A549 treated with dexamethasone at 1 μM for 4 hours (cell line): Measurements from ENCODE around the gene APOA5. TPM values are rescaled to one million over a fixed set of nuclear protein-coding genes. Genes with fewer than 3 reads are reported as not detected.

Source experiments
- total RNA-seq: library from RNA; stranded (reverse); fragments of 200-300 nt; extraction: Qiagen RNA extraction; gene quantifications from 5 replicates; pipeline ENCODE4 v1.2.3, GENCODE V29; 2022

Gene APOA5
- total RNA-seq, result 0.05 TPM in 1 of 5 replicates, not detected in the others

DNA sequence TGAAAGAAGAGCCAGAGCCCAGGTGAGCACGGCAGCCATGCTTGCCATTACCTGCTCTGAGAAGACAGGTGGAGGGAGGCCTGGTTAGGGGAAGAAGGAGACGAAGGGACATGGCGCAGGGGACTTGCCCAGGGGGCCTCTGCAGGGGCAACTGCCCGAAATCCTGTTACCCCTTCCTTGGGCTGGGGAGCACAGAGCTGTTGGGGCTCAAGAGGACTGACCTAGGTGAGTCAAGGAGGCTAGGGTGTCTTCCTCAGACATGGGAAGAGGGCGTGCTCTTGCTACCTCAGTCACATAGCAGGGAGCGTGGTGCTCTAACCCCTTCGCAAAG, at the start of gene APOA5:
Gene APOA5, minus strand, starts transcription at position 67 of the 331 bp plus-strand sequence. Its CDS starts 19 bp downstream, at position 48.

DNA sequence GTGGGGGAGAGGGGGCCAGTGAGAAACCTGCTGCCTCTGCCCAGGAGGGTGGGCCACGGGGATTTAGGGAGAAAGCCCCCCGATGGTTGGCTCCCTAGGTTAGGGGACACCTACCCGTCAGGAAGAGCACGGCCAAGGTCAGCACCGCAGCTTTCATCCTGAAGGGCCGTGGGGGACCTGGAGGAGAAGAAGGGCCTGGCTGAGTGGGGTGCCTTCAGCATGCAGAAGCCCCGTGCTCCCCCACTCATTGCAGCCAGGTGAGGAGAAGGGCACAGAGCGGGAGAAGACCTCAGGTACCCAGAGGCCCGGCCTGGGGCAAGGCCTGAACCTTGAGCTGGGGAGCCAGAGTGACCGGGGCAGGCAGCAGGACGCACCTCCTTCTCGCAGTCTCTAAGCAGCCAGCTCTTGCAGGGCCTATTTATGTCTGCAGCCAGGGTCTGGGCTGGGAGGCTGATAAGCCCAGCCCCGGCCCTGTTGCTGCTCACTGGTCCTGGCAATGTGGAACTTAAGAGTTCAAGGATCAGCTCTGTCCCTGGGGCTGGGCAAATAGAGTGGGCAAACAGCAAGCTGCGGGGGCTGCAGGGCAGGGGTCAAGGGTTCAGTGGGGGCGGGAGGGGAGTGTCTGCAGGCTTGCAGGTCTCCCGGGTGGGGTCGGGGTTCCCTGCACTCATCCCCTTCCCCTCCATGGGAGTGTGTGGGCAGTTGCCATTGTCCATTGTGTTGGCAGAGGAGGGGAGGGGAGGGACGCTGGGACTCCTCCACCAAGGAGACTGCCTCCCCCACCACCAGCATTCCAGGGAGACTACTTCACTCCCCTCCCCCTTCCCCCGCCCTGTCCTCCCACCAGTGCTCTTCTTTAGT, 45.8 kb upstream of the APOA5 start, which contains the start of gene APOA1:
Gene APOA1, minus strand, starts transcription at position 392 of the 861 bp plus-strand sequence. Its CDS starts 235 bp downstream, at position 157.

GRCh38 chr11:116829525-116830183, 38.0 kb upstream of the APOA5 start, which contains the start of gene APOC3:
Gene APOC3 (plus strand): TSS chr11:116829907. CDS start chr11:116830583, 676 bp downstream.

DNA sequence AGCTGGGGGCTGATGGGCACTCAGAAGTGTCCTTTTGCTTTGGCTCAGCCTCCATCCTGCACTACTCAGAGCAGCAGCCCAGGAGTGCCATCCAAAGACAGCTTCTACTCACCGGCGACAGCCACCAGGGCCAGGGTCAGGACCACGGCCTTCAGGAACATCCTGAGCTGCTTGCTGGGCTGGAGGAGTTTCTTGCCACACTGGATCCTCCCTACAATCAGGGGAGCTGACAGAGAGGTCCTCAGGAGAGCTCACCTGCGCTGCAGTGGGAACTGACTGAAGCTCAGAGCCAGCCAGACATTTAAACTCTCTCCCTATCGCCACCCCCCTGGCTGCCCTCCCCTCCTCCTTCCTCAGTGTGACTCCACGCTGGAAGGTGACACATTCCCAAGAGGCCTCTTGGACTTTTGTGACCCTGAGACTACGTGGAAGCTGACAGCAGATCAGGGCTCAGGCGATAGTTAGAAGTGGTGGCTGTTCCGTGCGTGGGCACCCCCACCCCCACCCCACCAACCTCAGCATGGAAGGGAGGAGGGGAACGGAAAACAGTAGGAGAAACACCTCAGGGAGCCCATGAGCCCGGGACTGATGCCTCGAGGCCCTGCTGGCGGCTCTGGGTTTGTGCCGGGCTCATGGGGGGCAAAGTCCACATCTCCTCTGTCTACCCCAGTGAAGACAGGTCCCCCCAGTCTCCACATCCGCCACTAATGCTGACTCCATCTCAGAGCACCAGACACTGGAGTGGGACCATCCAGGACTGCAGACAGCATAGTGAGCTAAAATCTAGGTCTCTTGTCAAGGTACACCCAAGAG, 31.6 kb upstream of the APOA5 start, which contains the start of gene APOA4:
Gene APOA4, minus strand, starts transcription at position 274 of the 813 bp plus-strand sequence. Its CDS starts 113 bp downstream, at position 161.

DNA sequence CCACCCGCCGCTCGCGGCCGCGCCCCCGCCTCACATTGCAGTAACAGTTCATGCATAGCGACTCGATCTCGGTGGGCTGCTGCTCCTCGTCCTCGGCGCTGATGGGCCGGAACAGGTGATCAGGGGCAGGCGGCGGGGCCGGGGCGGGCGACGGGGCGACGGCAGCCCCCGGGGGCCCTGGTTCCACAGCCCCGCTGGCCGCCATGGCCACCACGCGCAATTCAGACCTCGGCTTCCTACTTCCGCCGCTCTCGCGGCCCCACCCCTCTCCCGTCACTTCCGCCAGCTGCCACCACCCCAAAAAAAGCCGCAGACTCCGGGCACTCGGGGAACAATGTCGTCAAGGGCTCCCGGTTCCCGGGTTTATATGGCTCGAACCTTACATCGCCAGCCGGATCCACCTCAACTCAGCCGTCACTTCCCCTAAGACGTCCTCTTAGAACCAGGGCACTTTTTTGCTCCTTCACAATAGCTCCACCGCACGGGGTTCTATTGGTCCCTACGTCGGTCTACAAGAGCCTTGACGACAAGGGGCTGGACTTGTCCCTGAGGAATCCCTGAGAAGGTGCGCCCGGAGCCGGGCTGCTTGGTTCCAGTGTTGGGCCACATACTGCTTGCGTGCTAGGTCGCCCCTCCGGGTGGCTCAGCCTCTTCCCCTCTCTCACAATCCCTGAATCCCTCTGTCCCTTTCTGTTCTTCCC, 3.7 kb downstream of the APOA5 start, which contains the start of gene ZPR1:
Gene ZPR1, minus strand, starts transcription at position 238 of the 701 bp plus-strand sequence. Its CDS starts 33 bp downstream, at position 205.

DNA sequence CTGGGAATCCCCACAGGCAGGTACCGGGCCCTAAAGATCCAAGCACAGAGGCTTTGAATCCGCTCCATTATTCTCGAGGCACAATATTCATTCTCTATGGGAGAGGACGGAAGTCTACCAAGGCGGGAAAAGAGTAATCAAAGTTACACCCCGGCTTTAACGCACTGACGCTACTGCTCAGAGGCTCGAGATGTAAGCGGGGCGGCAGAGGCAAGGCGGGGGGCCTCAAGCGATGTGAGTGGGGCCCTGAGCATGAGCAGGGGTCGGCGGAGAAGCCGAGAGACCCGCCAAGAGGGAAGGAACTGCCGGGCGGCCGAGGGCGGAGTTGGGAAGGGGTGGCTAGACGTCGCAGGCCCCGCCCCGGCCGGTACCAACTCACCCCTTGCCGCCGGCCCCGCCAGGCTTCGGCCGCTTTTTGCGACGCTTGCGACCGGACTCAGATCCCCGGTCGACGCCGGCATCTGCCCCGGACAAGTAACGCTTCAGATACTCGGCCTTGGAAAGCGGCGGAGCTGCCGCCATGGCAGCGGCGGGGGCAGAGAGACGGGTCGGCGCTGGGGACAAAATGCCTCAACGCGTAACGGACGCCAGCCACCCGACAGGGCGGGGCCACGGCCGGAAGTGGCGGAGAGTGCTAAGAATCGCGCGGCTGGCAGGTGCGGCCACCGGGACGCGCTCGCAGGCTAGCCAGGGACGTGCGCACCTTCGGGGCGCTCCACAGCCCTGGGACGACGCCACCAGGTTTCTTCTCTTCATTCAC, 19.1 kb downstream of the APOA5 start, which contains the start of gene BUD13:
Gene BUD13, minus strand, starts transcription at position 545 of the 760 bp plus-strand sequence. Its CDS starts 23 bp downstream, at position 522.

Other genes starting within 250 kb of the APOA5 start
- 11.5 to 13.3 TPM (median 12.4 TPM) in 5 replicates for gene BUD13, start 18.9 kb downstream of the APOA5 start, total RNA-seq
- 53.5 to 63.7 TPM (median 62.9 TPM) in 5 replicates for gene ZPR1, start 3.9 kb downstream of the APOA5 start, total RNA-seq
- gene APOA4, start 31.4 kb upstream of the APOA5 start, total RNA-seq, result not detected in 5 replicates
- not detected in 5 replicates for gene APOC3, start 38.0 kb upstream of the APOA5 start, total RNA-seq
- gene APOA1, start 45.7 kb upstream of the APOA5 start, total RNA-seq, result 0.12 to 0.34 TPM (median 0.20 TPM) in 5 replicates